ENCODE data around the gene F2R.

- TF ChIP-seq ZFP30 (CRISPR knock-in tag; IDR thresholded peaks at IDR 0.05) (no peak), ZC3H10 (CRISPR knock-in tag; IDR thresholded peaks at IDR 0.05) (no peak), ZFP3 (CRISPR knock-in tag; IDR thresholded peaks at IDR 0.05) (no peak)
Observed at GRCh38 chr5:76737846-76738245, 21.9 kb downstream of the F2R start.

Measured in SK-N-SH treated with all-trans-retinoic acid at 6 μM for 48 hours (cell line).